Neural progenitor cell (in vitro differentiated cells): ENCODE data around the gene HMGB4. TPM values are rescaled to one million over a fixed set of nuclear protein-coding genes. Genes with fewer than 3 reads are reported as not detected.

Experiments used
- DNase-seq: peaks from one replicate; pipeline ENCODE4 v3.0.0-alpha.2; 2016; ENCODE audit warnings: low spot score
- H2AFZ ChIP-seq: fragments of 200-600 bp; sonication (generic); replicated peaks from 2 replicates; pipeline ENCODE4 v1.6.1; 2016; ENCODE audit warnings: antibody characterized with exemption
- H3F3A ChIP-seq: fragments of 200-600 bp; sonication (generic); 2 replicates; pipeline ENCODE4 v1.6.1; 2016; ENCODE audit warnings: antibody characterized with exemption, low read depth
- H3K27ac ChIP-seq: fragments of 200-600 bp; sonication (generic); 2 replicates; pipeline ENCODE4 v1.5.1; 2016; ENCODE audit warnings: mild to moderate bottlenecking
- H3K27me3 ChIP-seq: fragments of 200-600 bp; sonication (generic); 2 replicates; pipeline ENCODE4 v1.6.1; 2016; ENCODE audit warnings: mild to moderate bottlenecking, moderate library complexity
- H3K36me3 ChIP-seq: fragments of 200-600 bp; sonication (generic); 2 replicates; pipeline ENCODE4 v1.5.1; 2016
- H3K4me1 ChIP-seq: fragments of 200-600 bp; sonication (generic); 2 replicates; pipeline ENCODE4 v1.6.1; 2016; ENCODE audit warnings: mixed run types
- H3K4me2 ChIP-seq: fragments of 200-600 bp; sonication (generic); 2 replicates; pipeline ENCODE4 v1.6.1; 2016
- H3K4me3 ChIP-seq: fragments of 200-600 bp; sonication (generic); 2 replicates; pipeline ENCODE4 v1.5.1; 2016
- H3K79me2 ChIP-seq: fragments of 200-600 bp; sonication (generic); 2 replicates; pipeline ENCODE4 v1.6.1; 2016; ENCODE audit warnings: low read depth
- H3K9ac ChIP-seq: fragments of 200-600 bp; sonication (generic); 2 replicates; pipeline ENCODE4 v1.6.1; 2016
- H3K9me3 ChIP-seq: fragments of 200-600 bp; sonication (generic); 2 replicates; pipeline ENCODE4 v1.5.1; 2016; ENCODE audit warnings: low read depth
- H4K20me1 ChIP-seq: fragments of 200-600 bp; sonication (generic); 2 replicates; pipeline ENCODE4 v1.6.1; 2016; ENCODE audit warnings: low read depth
- H3K27ac Mint-ChIP-seq: 3 replicates; pipeline ENCODE4 v1.8.0; 2021; ENCODE audit warnings: mixed read lengths
- H3K27me3 Mint-ChIP-seq: 2 replicates; pipeline ENCODE4 v1.8.0; 2022; ENCODE audit warnings: low read depth, mild to moderate bottlenecking, inconsistent platforms, moderate library complexity, mixed read lengths; ENCODE audit not compliant: insufficient read depth
- H3K36me3 Mint-ChIP-seq: 3 replicates; pipeline ENCODE4 v1.8.0; 2021; ENCODE audit warnings: mixed read lengths
- H3K4me1 Mint-ChIP-seq: 3 replicates; pipeline ENCODE4 v1.8.0; 2021; ENCODE audit warnings: mixed read lengths
- H3K4me3 Mint-ChIP-seq: 3 replicates; pipeline ENCODE4 v1.8.0; 2021; ENCODE audit warnings: mild to moderate bottlenecking, moderate library complexity, mixed read lengths
- H3K9me3 Mint-ChIP-seq: 3 replicates; pipeline ENCODE4 v1.8.0; 2020; ENCODE audit warnings: mixed read lengths
- CTCF ChIP-seq: fragments of 200-600 bp; sonication (generic); IDR thresholded peaks from 2 replicates; pipeline ENCODE4 v1.5.1; 2017; ENCODE audit warnings: antibody characterized with exemption, mild to moderate bottlenecking
- EZH2 ChIP-seq: fragments of 200-600 bp; sonication (generic); IDR thresholded peaks from 2 replicates; pipeline ENCODE4 v1.6.1; 2017; ENCODE audit warnings: antibody characterized with exemption, mild to moderate bottlenecking, moderate library complexity
- EZH2phosphoT487 ChIP-seq: fragments of 200-600 bp; sonication (generic); IDR thresholded peaks from 2 replicates; pipeline ENCODE4 v1.6.1; 2017; ENCODE audit warnings: antibody characterized with exemption
- total RNA-seq: library from RNA; depleted of rRNA; stranded (reverse); fragments of >200 nt; gene quantifications from 2 replicates; pipeline ENCODE4 v1.2.3, GENCODE V29; 2015; ENCODE audit warnings: low replicate concordance

The HMGB4 gene
- total RNA-seq, 1 donor from 2014 or later = not detected

- peaks cover 15% of the 10 kb centered on the region for H3K9me3 Mint-ChIP-seq
- no peak for DNase-seq
- H3K27me3 Mint-ChIP-seq = peaks cover 6% of the 10 kb centered on the region
- no peak overlapping the region for H3K9ac ChIP-seq
- H3K27me3 ChIP-seq = no peaks in the 10 kb centered on the region
- H3K4me2 ChIP-seq = no peak overlapping the region
- no peak for TF ChIP-seq EZH2phosphoT487
- no peak for TF ChIP-seq EZH2
- no peak for TF ChIP-seq CTCF
- no peaks in the 10 kb centered on the region for H3F3A ChIP-seq
- H3K4me3 Mint-ChIP-seq = no peak overlapping the region
- peaks cover 2% of the 10 kb centered on the region for H3K36me3 Mint-ChIP-seq
- no peaks in the 10 kb centered on the region for H3K79me2 ChIP-seq
- no peaks in the 10 kb centered on the region for H4K20me1 ChIP-seq
- H3K4me1 Mint-ChIP-seq = no peaks in the 10 kb centered on the region
- no peak overlapping the region for H3K4me3 ChIP-seq
- no peaks in the 10 kb centered on the region for H3K4me1 ChIP-seq
- H2AFZ ChIP-seq = no peak overlapping the region
- no peak overlapping the region for H3K27ac ChIP-seq
- no peak overlapping the region for H3K27ac Mint-ChIP-seq
- H3K9me3 ChIP-seq = peaks cover 4% of the 10 kb centered on the region
- no peaks in the 10 kb centered on the region for H3K36me3 ChIP-seq
These were observed 37.6 kb upstream of the HMGB4 start for GRCh38 chr1:33826311-33826710.

- Histone ChIP-seq H3K9me3 (peaks cover 4% of the 10 kb centered on the region), H3K9ac (no peak overlapping the region), H3K27me3 (no peaks in the 10 kb centered on the region), H3K27ac (no peak overlapping the region), H3K4me3 (no peak overlapping the region), H3K4me1 (no peaks in the 10 kb centered on the region), H3K4me2 (no peak overlapping the region), H4K20me1 (no peaks in the 10 kb centered on the region), H3K79me2 (no peaks in the 10 kb centered on the region), H3F3A (no peaks in the 10 kb centered on the region), H3K36me3 (no peaks in the 10 kb centered on the region), H2AFZ (no peak overlapping the region)
- Mint-ChIP-seq H3K4me3 (no peak overlapping the region), H3K4me1 (no peaks in the 10 kb centered on the region), H3K9me3 (peaks cover 15% of the 10 kb centered on the region), H3K36me3 (peaks cover 2% of the 10 kb centered on the region), H3K27ac (no peak overlapping the region), H3K27me3 (peaks cover 6% of the 10 kb centered on the region)
- no peak for DNase-seq
- TF ChIP-seq EZH2phosphoT487 = no peak
These were observed 37.2 kb upstream of the HMGB4 start for GRCh38 chr1:33826711-33827110.

GRCh38 chr1:33828059-33828458 lies 35.8 kb upstream of the HMGB4 start:
- no peak overlapping the region for H3K9ac ChIP-seq
- no peak overlapping the region for H3K27ac ChIP-seq
- H3K4me3 ChIP-seq = no peak overlapping the region
- Mint-ChIP-seq H3K9me3 (peaks cover 15% of the 10 kb centered on the region), H3K27me3 (peaks cover 6% of the 10 kb centered on the region), H3K4me1 (no peaks in the 10 kb centered on the region), H3K4me3 (no peak overlapping the region), H3K36me3 (peaks cover 2% of the 10 kb centered on the region), H3K27ac (no peak overlapping the region)
- peaks cover 4% of the 10 kb centered on the region for H3K9me3 ChIP-seq
- no peak overlapping the region for H2AFZ ChIP-seq
- no peaks in the 10 kb centered on the region for H3K79me2 ChIP-seq
- no peaks in the 10 kb centered on the region for H3K36me3 ChIP-seq
- H3F3A ChIP-seq = no peaks in the 10 kb centered on the region
- no peaks in the 10 kb centered on the region for H3K27me3 ChIP-seq
- DNase-seq = no peak
- H3K4me2 ChIP-seq = no peak overlapping the region
- TF ChIP-seq CTCF (no peak), EZH2 (no peak), EZH2phosphoT487 (no peak)
- no peaks in the 10 kb centered on the region for H4K20me1 ChIP-seq
- H3K4me1 ChIP-seq = no peaks in the 10 kb centered on the region

GRCh38 chr1:33828654-33829053 lies 35.2 kb upstream of the HMGB4 start:
- Histone ChIP-seq H4K20me1 (no peaks in the 10 kb centered on the region), H3K27ac (no peak overlapping the region), H3K4me3 (no peak overlapping the region), H3K27me3 (no peaks in the 10 kb centered on the region), H3K9ac (no peak overlapping the region), H3K9me3 (peaks cover 4% of the 10 kb centered on the region), H3K79me2 (no peaks in the 10 kb centered on the region), H3K4me2 (no peak overlapping the region), H3K4me1 (no peaks in the 10 kb centered on the region), H2AFZ (no peak overlapping the region), H3F3A (no peaks in the 10 kb centered on the region), H3K36me3 (no peaks in the 10 kb centered on the region)
- no peak for DNase-seq
- Mint-ChIP-seq H3K4me3 (no peak overlapping the region), H3K4me1 (no peaks in the 10 kb centered on the region), H3K36me3 (peaks cover 2% of the 10 kb centered on the region), H3K27me3 (peaks cover 6% of the 10 kb centered on the region), H3K27ac (no peak overlapping the region), H3K9me3 (peaks cover 15% of the 10 kb centered on the region)
- TF ChIP-seq EZH2phosphoT487 (no peak), EZH2 (no peak), CTCF (no peak)
